Panc1 (cell line): Measurements from ENCODE around the gene SLC7A7. TPM values are rescaled to one million over a fixed set of nuclear protein-coding genes. Genes with fewer than 3 reads are reported as not detected.

Source experiments
- ATAC-seq: fragments of 200-7000 bp; cut with Tn5 transposase; 2 replicates; pipeline ENCODE4 v1.9.1; 2020; ENCODE audit warnings: mild to moderate bottlenecking, moderate library complexity
- BruUV-seq: library from RNA; stranded (reverse); fragments of 400-500 nt; replicated peaks from 2 replicates; lab custom pipeline; 2021; lab: Mats Ljungman, UMichigan
- CTCF ChIA-PET: fragments of 300-600 bp; sonication (Branson Sonifier 250); formaldehyde crosslinking; loops from one replicate; lab custom pipeline; 2022; ENCODE audit warnings: antibody characterized with exemption; lab: Charles Lee
- POLR2A ChIA-PET: fragments of 300-600 bp; sonication (Branson Sonifier 250); formaldehyde crosslinking; loops from one replicate; lab custom pipeline; 2022; ENCODE audit warnings: antibody characterized with exemption; lab: Charles Lee
- DNase-seq: peaks from one replicate; pipeline ENCODE4 v3.0.0-alpha.2; 2010; ENCODE audit warnings: low read depth, low spot score
- H3K27ac ChIP-seq: 2 replicates; pipeline ENCODE4 v1.5.1; 2011; ENCODE audit warnings: mild to moderate bottlenecking, low read length, inconsistent platforms
- H3K27me3 ChIP-seq: fragments of 200-500 bp; sonication (Bioruptor generic); 2 replicates; pipeline ENCODE4 v1.6.0; 2014; ENCODE audit warnings: low read length, inconsistent platforms; ENCODE audit not compliant: control insufficient read depth, insufficient read depth
- H3K36me3 ChIP-seq: fragments of 200-500 bp; sonication (Bioruptor generic); 2 replicates; pipeline ENCODE4 v1.5.1; 2014; ENCODE audit warnings: inconsistent platforms, mild to moderate bottlenecking, low read length, moderate library complexity; ENCODE audit not compliant: control insufficient read depth, insufficient read depth
- H3K4me1 ChIP-seq: 2 replicates; pipeline ENCODE4 v1.5.1; 2011; ENCODE audit warnings: inconsistent platforms, mild to moderate bottlenecking, low read length, moderate library complexity; ENCODE audit not compliant: control insufficient read depth, insufficient read depth
- H3K4me3 ChIP-seq, 2 experiments: 2 replicates each; pipeline ENCODE4 v1.5.1; 2011 to 2012; ENCODE audit warnings: low read depth in 2 of 2, low read length in 2 of 2, mild to moderate bottlenecking in 2 of 2, inconsistent platforms in 1 of 2, moderate library complexity in 1 of 2
- H3K9me3 ChIP-seq: fragments of 200-500 bp; sonication (Bioruptor generic); 2 replicates; pipeline ENCODE4 v1.5.1; 2014; ENCODE audit warnings: low read depth, mild to moderate bottlenecking, inconsistent platforms, low read length, moderate library complexity; ENCODE audit not compliant: control insufficient read depth, insufficient read depth
- POLR2AphosphoS5 ChIP-seq: IDR thresholded peaks from 2 replicates; pipeline ENCODE4 v1.6.1; 2012; ENCODE audit warnings: mild to moderate bottlenecking, low read depth, low read length, moderate library complexity
- REST ChIP-seq, 2 experiments: IDR thresholded peaks; 2 replicates each; pipeline ENCODE4 v1.6.1; 2011 to 2012; ENCODE audit warnings: low read depth in 2 of 2, control low read depth in 1 of 2, low read length in 1 of 2, mild to moderate bottlenecking in 1 of 2, moderate library complexity in 1 of 2; ENCODE audit not compliant: insufficient read depth in 1 of 2
- SIN3A ChIP-seq: IDR thresholded peaks from 2 replicates; pipeline ENCODE4 v1.6.1; 2012; ENCODE audit warnings: low read depth, mild to moderate bottlenecking, low read length, moderate library complexity, borderline replicate concordance; ENCODE audit not compliant: insufficient read depth
- TCF7L2 ChIP-seq: IDR thresholded peaks from 2 replicates; pipeline ENCODE4 v1.6.1; 2011; ENCODE audit warnings: mild to moderate bottlenecking, low read depth, low read length, inconsistent platforms
- in situ Hi-C: cut with HindIII; loops from 2 replicates; pipeline ENCODE4 v1.10.0; 2016; ENCODE audit warnings: low sequenced_read_pairs, low pct_unique_long_range_greater_than_20kb
- intact Hi-C: fragments of 100-400 bp; cut with micrococcal nuclease; formaldehyde crosslinking; loops from one replicate; pipeline ENCODE4 v1.10.0; 2022; ENCODE audit not compliant: unreplicated experiment
- total RNA-seq: library from RNA; stranded (reverse); gene quantifications from one replicate; pipeline ENCODE4 v1.2.1, GENCODE V29; 2021; ENCODE audit not compliant: unreplicated experiment
- TF ChIP-seq, protein P1 (sequence below): fragments of 450-650 bp; IDR thresholded peaks from 2 replicates; pipeline ENCODE4 v1.5.1; 2017; ENCODE audit warnings: mild to moderate bottlenecking

The SLC7A7 gene
- total RNA-seq, 1 experiment from 2014 or later: 0.85 TPM

DNA sequence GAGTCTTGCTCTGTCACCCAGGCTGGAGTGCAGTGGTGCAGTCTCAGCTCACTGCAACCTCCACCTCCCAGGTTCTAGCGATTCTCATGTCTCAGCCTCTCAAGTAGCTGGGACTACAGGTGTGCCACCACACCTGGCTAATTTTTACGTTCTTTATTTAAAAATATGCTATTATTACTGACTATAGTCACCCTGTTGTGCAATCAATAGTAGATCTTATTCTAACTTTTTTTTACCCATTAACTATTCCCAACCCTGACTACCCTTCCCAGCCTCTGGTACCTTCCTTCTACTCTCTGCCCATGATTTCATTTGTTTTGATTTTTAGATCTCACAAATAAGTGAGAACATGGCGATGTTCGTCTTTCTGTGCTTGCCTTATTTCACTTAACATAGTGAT lies 46.3 kb downstream of the SLC7A7 start:
- CTCF ChIA-PET: no interaction called here
- intact Hi-C loops: no loop called here

DNA sequence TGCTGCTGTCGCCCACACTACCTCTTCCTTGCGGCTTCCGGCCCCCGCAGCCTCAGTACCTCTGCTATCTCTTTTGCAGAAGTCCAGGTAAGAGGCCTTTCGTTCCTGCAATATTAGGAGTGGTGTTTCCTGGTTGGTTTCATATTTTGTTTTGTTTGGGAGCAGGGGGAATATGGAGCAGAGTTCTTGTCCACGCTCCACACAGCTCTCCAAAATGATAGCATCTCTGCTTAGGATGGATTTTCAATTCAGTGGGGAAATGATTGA lies 48.0 kb downstream of the SLC7A7 start:
- DNase-seq: no peak
- peaks cover 18% of the 10 kb centered on the region for H3K36me3 ChIP-seq
- intact Hi-C loops: no loop called here
- peaks cover 6% of the 10 kb centered on the region; the same call in 1 of the 2 replicates for H3K4me1 ChIP-seq
- ChIA-PET POLR2A (interaction anchor here (2.1 kb wide), 1 partner anchor 178 kb away, joined by 8 read pairs; the partner anchor contains the start of gene DAD1), CTCF (no interaction called here)
- H3K4me3 ChIP-seq: peak overlapping the region; percentile 89 to 91
- H3K27me3 ChIP-seq: no peaks in the 10 kb centered on the region
- TF ChIP-seq, protein P1, sequence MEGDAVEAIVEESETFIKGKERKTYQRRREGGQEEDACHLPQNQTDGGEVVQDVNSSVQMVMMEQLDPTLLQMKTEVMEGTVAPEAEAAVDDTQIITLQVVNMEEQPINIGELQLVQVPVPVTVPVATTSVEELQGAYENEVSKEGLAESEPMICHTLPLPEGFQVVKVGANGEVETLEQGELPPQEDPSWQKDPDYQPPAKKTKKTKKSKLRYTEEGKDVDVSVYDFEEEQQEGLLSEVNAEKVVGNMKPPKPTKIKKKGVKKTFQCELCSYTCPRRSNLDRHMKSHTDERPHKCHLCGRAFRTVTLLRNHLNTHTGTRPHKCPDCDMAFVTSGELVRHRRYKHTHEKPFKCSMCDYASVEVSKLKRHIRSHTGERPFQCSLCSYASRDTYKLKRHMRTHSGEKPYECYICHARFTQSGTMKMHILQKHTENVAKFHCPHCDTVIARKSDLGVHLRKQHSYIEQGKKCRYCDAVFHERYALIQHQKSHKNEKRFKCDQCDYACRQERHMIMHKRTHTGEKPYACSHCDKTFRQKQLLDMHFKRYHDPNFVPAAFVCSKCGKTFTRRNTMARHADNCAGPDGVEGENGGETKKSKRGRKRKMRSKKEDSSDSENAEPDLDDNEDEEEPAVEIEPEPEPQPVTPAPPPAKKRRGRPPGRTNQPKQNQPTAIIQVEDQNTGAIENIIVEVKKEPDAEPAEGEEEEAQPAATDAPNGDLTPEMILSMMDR: no peak
- TF ChIP-seq REST (IDR thresholded peaks at IDR 0.05; ENCODE audit: insufficient read depth in 1 of 2, low read depth in 2 of 2, low read length in 1 of 2) (no peak), TCF7L2 (no peak), SIN3A (no peak), POLR2AphosphoS5 (no peak)
- peak overlapping the region; percentile 99 for H3K27ac ChIP-seq
- BruUV-seq: no TSS peak
- in situ Hi-C loops: no loop called here
- no peak for ATAC-seq
- H3K9me3 ChIP-seq: no peaks in the 10 kb centered on the region

More for the DNA sequence above, 46.3 kb downstream of the SLC7A7 start:
- H3K9me3 ChIP-seq: no peaks in the 10 kb centered on the region
- no TSS peak for BruUV-seq
- H3K27me3 ChIP-seq: no peaks in the 10 kb centered on the region
- no peak overlapping the region for H3K27ac ChIP-seq
- TF ChIP-seq POLR2AphosphoS5 (no peak), REST (IDR thresholded peaks at IDR 0.05; ENCODE audit: insufficient read depth in 1 of 2, low read depth in 2 of 2, low read length in 1 of 2) (no peak), TCF7L2 (no peak), SIN3A (no peak)
- TF ChIP-seq, protein P1: no peak
- DNase-seq: no peak
- POLR2A ChIA-PET: no interaction called here
- peaks cover 6% of the 10 kb centered on the region; the same call in 1 of the 2 replicates for H3K4me1 ChIP-seq
- ATAC-seq: no peak
- peaks cover 18% of the 10 kb centered on the region for H3K36me3 ChIP-seq
- H3K4me3 ChIP-seq: no peak overlapping the region
- in situ Hi-C loops: no loop called here
